C4-2B (cell line): Measurements from ENCODE around the gene CD80.

Experiments used
- CTCF ChIP-seq: fragments of 450-650 bp; conservative IDR thresholded peaks from 2 replicates; pipeline ENCODE4 v1.5.1; 2017; ENCODE audit warnings: mild to moderate bottlenecking
- ZFX ChIP-seq: fragments of 450-650 bp; IDR thresholded peaks from 2 replicates; pipeline ENCODE4 v1.6.1; 2017

GRCh38 chr3:119508172-119508845 is 51.1 kb downstream of the CD80 start:
- no peak for TF ChIP-seq CTCF
- no peak for TF ChIP-seq ZFX
